Neural progenitor cell (in vitro differentiated cells): ENCODE data around the gene HYPK. TPM values are rescaled to one million over a fixed set of nuclear protein-coding genes. Genes with fewer than 3 reads are reported as not detected.

Experiments used
- DNase-seq: peaks from one replicate; pipeline ENCODE4 v3.0.0-alpha.2; 2016; ENCODE audit warnings: low spot score
- H2AFZ ChIP-seq: fragments of 200-600 bp; sonication (generic); replicated peaks from 2 replicates; pipeline ENCODE4 v1.6.1; 2016; ENCODE audit warnings: antibody characterized with exemption
- H3F3A ChIP-seq: fragments of 200-600 bp; sonication (generic); 2 replicates; pipeline ENCODE4 v1.6.1; 2016; ENCODE audit warnings: antibody characterized with exemption, low read depth
- H3K27ac ChIP-seq: fragments of 200-600 bp; sonication (generic); 2 replicates; pipeline ENCODE4 v1.5.1; 2016; ENCODE audit warnings: mild to moderate bottlenecking
- H3K27me3 ChIP-seq: fragments of 200-600 bp; sonication (generic); 2 replicates; pipeline ENCODE4 v1.6.1; 2016; ENCODE audit warnings: mild to moderate bottlenecking, moderate library complexity
- H3K36me3 ChIP-seq: fragments of 200-600 bp; sonication (generic); 2 replicates; pipeline ENCODE4 v1.5.1; 2016
- H3K4me1 ChIP-seq: fragments of 200-600 bp; sonication (generic); 2 replicates; pipeline ENCODE4 v1.6.1; 2016; ENCODE audit warnings: mixed run types
- H3K4me2 ChIP-seq: fragments of 200-600 bp; sonication (generic); 2 replicates; pipeline ENCODE4 v1.6.1; 2016
- H3K4me3 ChIP-seq: fragments of 200-600 bp; sonication (generic); 2 replicates; pipeline ENCODE4 v1.5.1; 2016
- H3K79me2 ChIP-seq: fragments of 200-600 bp; sonication (generic); 2 replicates; pipeline ENCODE4 v1.6.1; 2016; ENCODE audit warnings: low read depth
- H3K9ac ChIP-seq: fragments of 200-600 bp; sonication (generic); 2 replicates; pipeline ENCODE4 v1.6.1; 2016
- H3K9me3 ChIP-seq: fragments of 200-600 bp; sonication (generic); 2 replicates; pipeline ENCODE4 v1.5.1; 2016; ENCODE audit warnings: low read depth
- H4K20me1 ChIP-seq: fragments of 200-600 bp; sonication (generic); 2 replicates; pipeline ENCODE4 v1.6.1; 2016; ENCODE audit warnings: low read depth
- H3K27ac Mint-ChIP-seq: 3 replicates; pipeline ENCODE4 v1.8.0; 2021; ENCODE audit warnings: mixed read lengths
- H3K27me3 Mint-ChIP-seq: 2 replicates; pipeline ENCODE4 v1.8.0; 2022; ENCODE audit warnings: low read depth, mild to moderate bottlenecking, inconsistent platforms, moderate library complexity, mixed read lengths; ENCODE audit not compliant: insufficient read depth
- H3K36me3 Mint-ChIP-seq: 3 replicates; pipeline ENCODE4 v1.8.0; 2021; ENCODE audit warnings: mixed read lengths
- H3K4me1 Mint-ChIP-seq: 3 replicates; pipeline ENCODE4 v1.8.0; 2021; ENCODE audit warnings: mixed read lengths
- H3K4me3 Mint-ChIP-seq: 3 replicates; pipeline ENCODE4 v1.8.0; 2021; ENCODE audit warnings: mild to moderate bottlenecking, moderate library complexity, mixed read lengths
- H3K9me3 Mint-ChIP-seq: 3 replicates; pipeline ENCODE4 v1.8.0; 2020; ENCODE audit warnings: mixed read lengths
- CTCF ChIP-seq: fragments of 200-600 bp; sonication (generic); IDR thresholded peaks from 2 replicates; pipeline ENCODE4 v1.5.1; 2017; ENCODE audit warnings: antibody characterized with exemption, mild to moderate bottlenecking
- EZH2 ChIP-seq: fragments of 200-600 bp; sonication (generic); IDR thresholded peaks from 2 replicates; pipeline ENCODE4 v1.6.1; 2017; ENCODE audit warnings: antibody characterized with exemption, mild to moderate bottlenecking, moderate library complexity
- EZH2phosphoT487 ChIP-seq: fragments of 200-600 bp; sonication (generic); IDR thresholded peaks from 2 replicates; pipeline ENCODE4 v1.6.1; 2017; ENCODE audit warnings: antibody characterized with exemption
- total RNA-seq: library from RNA; depleted of rRNA; stranded (reverse); fragments of >200 nt; gene quantifications from 2 replicates; pipeline ENCODE4 v1.2.3, GENCODE V29; 2015; ENCODE audit warnings: low replicate concordance

Gene HYPK
- total RNA-seq, 1 donor from 2014 or later, result 8.3 TPM

GRCh38 chr15:43779016-43779415 lies 21.4 kb upstream of the HYPK start:
- H3F3A ChIP-seq, result peaks cover 35% of the 10 kb centered on the region
- H3K4me1 ChIP-seq, result no peaks in the 10 kb centered on the region
- H3K9ac ChIP-seq, result no peak overlapping the region
- H3K27me3 Mint-ChIP-seq, result peaks cover 7% of the 10 kb centered on the region
- peaks cover 11% of the 10 kb centered on the region for H4K20me1 ChIP-seq
- H3K27ac Mint-ChIP-seq, result no peak overlapping the region
- H2AFZ ChIP-seq, result no peak overlapping the region
- H3K4me3 ChIP-seq, result no peak overlapping the region
- no peaks in the 10 kb centered on the region for H3K79me2 ChIP-seq
- H3K36me3 ChIP-seq, result no peaks in the 10 kb centered on the region
- H3K9me3 Mint-ChIP-seq, result no peaks in the 10 kb centered on the region
- no peak overlapping the region for H3K27ac ChIP-seq
- no peak for TF ChIP-seq EZH2phosphoT487
- TF ChIP-seq CTCF, result no peak
- TF ChIP-seq EZH2, result no peak
- DNase-seq, result no peak
- H3K4me3 Mint-ChIP-seq, result no peak overlapping the region
- no peaks in the 10 kb centered on the region for H3K36me3 Mint-ChIP-seq
- H3K4me2 ChIP-seq, result no peak overlapping the region
- no peaks in the 10 kb centered on the region for H3K4me1 Mint-ChIP-seq
- peaks cover 19% of the 10 kb centered on the region for H3K27me3 ChIP-seq
- H3K9me3 ChIP-seq, result no peaks in the 10 kb centered on the region

GRCh38 chr15:43789409-43789808 lies 11.0 kb upstream of the HYPK start:
- no peak overlapping the region for H3K27ac Mint-ChIP-seq

GRCh38 chr15:43791993-43792760 lies 8.2 kb upstream of the HYPK start, which contains the start of gene SERF2:
SERF2 (plus strand) TSS chr15:43792320; CDS start chr15:43792377, 57 bp downstream.
- TF ChIP-seq EZH2 (no peak), EZH2phosphoT487 (no peak), CTCF (no peak)
- Histone ChIP-seq H3F3A (peaks cover 30% of the 10 kb centered on the region), H3K4me2 (peak within 1 kb of the TSS; percentile 94), H3K27ac (peak within 1 kb of the TSS; percentile 72), H3K36me3 (no peaks in the 10 kb centered on the region), H3K9ac (peak within 1 kb of the TSS; percentile 79), H3K4me1 (peaks cover 13% of the 10 kb centered on the region), H4K20me1 (peaks cover 38% of the 10 kb centered on the region), H3K4me3 (peak within 1 kb of the TSS; percentile 99), H3K79me2 (peaks cover 31% of the 10 kb centered on the region), H2AFZ (peak within 1 kb of the TSS; percentile 37), H3K9me3 (no peaks in the 10 kb centered on the region), H3K27me3 (no peaks in the 10 kb centered on the region)
- Mint-ChIP-seq H3K27me3 (peaks cover 7% of the 10 kb centered on the region), H3K4me3 (peak within 1 kb of the TSS; percentile 98), H3K27ac (peak within 1 kb of the TSS; percentile 98), H3K36me3 (peaks cover 30% of the 10 kb centered on the region), H3K4me1 (peaks cover 32% of the 10 kb centered on the region), H3K9me3 (no peaks in the 10 kb centered on the region)
- peak; percentile 99 for DNase-seq

More at GRCh38 chr15:43789409-43789808, 11.0 kb upstream of the HYPK start:
- no peak for TF ChIP-seq EZH2
- no peak for TF ChIP-seq EZH2phosphoT487
- no peak for TF ChIP-seq CTCF
- peaks cover 23% of the 10 kb centered on the region for H3K79me2 ChIP-seq
- Mint-ChIP-seq H3K9me3 (no peaks in the 10 kb centered on the region), H3K4me3 (no peak overlapping the region), H3K4me1 (peaks cover 21% of the 10 kb centered on the region), H3K36me3 (peaks cover 10% of the 10 kb centered on the region), H3K27me3 (peaks cover 5% of the 10 kb centered on the region)
- no peak overlapping the region for H3K4me2 ChIP-seq
- peaks cover 16% of the 10 kb centered on the region for H4K20me1 ChIP-seq
- peaks cover 9% of the 10 kb centered on the region for H3K4me1 ChIP-seq
- H3K9me3 ChIP-seq, result no peaks in the 10 kb centered on the region
- no peaks in the 10 kb centered on the region for H3K36me3 ChIP-seq
- H3K9ac ChIP-seq, result no peak overlapping the region
- H2AFZ ChIP-seq, result no peak overlapping the region
- no peak for DNase-seq
- H3K4me3 ChIP-seq, result no peak overlapping the region
- peaks cover 14% of the 10 kb centered on the region for H3F3A ChIP-seq
- no peak overlapping the region for H3K27ac ChIP-seq
- H3K27me3 ChIP-seq, result no peaks in the 10 kb centered on the region
